Endothelial cell of hepatic sinusoid (primary cell): Measurements from ENCODE around the gene PSMB11.

Source experiments
- in situ Hi-C: cut with HindIII; loops from 2 replicates; pipeline ENCODE4 v1.10.0; 2017; ENCODE audit warnings: low sequenced_read_pairs

PSMB11 gene

DNA sequence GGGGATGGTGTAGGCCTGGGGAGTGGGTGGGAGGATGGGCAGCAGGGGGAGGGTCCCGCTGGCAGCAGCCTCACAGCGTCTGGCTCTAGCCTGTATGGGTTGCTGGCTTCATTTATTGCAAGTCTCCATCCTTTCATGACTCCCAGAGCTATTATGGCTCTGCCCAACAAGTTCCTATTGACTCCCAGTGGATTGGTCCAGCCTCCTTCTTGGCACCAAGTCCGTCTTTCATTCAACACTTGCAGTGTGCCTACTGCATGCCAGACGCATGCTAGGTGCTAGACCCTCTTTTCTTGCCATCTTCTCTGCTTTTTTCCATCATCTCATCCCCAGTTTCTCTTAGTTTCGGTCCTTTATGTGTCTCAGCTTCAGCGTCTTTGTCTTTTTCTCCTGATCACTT lies 1.1 kb downstream of the PSMB11 start:
- in situ Hi-C loops = no loop called here

GRCh38 chr14:23043754-23044153 lies 1.7 kb downstream of the PSMB11 start:
- in situ Hi-C loops = no loop called here

DNA sequence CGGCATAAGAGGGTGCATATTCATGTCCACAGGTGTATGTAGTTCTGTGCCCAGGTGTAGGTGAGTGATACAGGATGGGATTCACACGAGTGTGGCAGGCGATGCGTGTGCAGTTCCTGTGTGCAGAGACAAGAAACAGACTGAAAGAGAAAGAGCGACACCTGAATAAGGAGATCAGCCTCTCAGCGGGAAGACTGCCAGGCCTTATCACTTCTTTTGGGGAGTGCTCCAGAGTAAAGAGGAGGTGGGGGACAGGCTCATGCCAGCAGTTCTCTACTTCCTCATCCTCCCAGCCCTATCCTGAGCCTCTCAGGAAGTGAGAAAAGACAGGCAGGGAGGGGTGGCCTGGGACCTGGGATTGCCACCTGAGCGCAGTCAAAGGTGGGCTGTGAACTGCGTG lies 2.8 kb downstream of the PSMB11 start:
- in situ Hi-C loops = no loop called here

DNA sequence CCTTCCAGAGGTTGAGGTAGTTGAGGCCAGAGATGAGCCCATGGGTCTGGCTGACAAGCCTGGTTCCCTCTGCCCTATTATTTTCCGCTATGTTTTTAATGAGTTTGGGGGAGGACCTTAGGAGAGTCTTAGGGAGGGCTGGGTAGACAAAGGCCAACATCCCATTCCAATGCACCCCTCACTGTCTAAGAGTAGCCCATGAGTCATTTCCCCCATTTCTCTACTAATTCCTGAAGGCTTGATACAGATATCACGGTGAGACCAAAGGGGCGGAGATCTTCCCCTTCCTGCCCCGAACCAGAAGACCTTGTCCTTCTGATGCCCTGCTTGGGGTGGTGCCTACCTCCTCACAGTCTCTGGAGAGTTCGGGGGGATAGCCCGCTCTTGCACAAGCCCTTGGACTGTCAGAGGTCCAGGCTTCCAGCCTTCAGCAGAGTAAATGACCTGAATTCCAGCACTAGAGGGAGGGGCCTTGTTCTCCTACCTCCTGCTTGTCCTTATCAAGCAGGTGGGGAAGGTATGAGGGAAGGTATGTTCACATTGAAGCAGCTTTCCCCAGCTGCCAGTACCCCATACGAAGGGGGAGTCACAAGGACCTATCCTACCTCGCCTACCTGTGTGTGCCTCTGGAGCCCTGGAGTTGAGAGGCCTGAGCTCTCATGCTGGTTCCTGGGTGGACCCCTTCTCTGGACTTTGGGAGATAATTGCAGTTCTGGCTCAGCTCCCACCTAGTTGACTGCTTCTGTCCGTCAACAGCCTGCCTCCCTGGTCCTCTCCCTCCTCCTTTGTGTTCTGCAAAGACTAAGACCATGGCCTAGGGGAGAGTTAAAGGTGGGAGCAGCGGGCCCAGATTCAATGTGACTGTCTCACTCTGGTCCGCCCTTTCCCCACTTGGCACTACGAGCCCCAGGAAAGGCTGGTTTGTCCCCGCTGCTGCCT lies 3.7 kb downstream of the PSMB11 start:
- in situ Hi-C loops = no loop called here

DNA sequence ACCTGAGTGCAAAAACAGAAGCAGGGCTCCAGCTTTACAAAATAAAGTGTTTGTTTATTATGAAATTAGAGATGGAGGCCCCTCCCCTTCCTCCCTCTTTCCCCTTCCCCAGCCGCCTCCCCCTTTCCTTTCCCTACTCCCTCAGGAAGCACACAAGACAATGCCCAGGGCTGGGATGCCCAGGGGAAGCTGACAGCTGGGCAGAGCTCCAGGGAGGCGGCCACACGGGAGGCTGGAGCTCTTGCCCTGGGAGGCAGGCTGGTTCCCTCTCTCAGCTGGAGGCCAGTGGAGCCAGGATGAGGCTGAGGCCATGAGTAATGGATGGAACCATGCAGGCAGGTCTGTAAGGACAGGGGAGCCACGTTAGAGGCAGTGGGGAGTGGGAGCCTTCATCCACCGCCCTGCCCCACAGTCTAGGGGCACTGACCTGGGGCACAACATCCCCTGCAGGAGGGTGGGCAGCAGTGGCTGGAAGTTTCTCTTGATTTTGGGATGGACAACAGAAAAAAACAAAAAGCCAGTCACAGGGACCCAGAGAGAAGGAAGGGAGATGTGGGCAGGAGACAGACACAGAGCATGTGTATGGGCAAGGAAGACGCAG lies 5.1 kb downstream of the PSMB11 start:
- in situ Hi-C loops = no loop called here

GRCh38 chr14:23047751-23048693 lies 6.0 kb downstream of the PSMB11 start:
- in situ Hi-C loops = no loop called here

- in situ Hi-C loops = no loop called here
Measured at GRCh38 chr14:23049011-23049410, 7.0 kb downstream of the PSMB11 start.

DNA sequence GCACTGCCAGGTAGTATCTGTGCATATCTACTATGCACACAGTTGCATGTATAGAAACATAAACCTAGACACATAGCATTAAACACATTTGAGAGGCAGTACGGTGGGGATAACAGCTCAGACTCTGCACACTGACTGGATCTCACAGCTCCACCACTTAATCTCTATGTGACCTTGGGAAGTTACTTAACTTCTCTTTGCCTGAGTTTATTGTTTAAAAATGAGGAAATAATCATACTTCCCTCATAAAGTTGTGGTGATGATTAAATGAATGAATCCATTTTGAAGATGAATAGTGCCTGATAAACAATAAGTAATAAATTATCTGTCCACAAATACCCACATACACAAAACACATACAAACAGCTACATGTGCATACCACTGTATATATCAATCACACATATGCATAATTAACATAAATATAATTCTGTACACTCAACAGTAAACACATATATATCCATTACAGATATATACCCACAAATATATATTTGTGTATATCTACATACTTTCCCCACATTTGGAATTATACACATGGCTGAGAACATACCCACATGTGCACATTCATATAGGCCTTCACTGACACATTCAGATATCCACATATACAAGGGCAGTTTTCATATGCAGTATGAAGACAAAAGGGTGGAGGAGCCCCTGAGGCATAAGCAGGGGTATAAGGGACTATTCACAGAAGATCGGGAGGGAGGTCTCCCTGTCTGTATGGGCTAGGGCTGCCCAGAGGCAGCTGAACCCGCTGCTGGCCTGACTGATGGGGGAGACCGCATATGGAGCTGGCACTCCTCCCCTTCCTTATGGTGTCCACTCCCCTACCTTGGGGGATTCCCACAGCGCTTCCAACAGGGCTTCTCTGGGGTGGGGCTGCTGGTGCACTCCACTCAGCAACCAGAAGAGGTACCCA lies 9.4 kb downstream of the PSMB11 start:
- in situ Hi-C loops = no loop called here

DNA sequence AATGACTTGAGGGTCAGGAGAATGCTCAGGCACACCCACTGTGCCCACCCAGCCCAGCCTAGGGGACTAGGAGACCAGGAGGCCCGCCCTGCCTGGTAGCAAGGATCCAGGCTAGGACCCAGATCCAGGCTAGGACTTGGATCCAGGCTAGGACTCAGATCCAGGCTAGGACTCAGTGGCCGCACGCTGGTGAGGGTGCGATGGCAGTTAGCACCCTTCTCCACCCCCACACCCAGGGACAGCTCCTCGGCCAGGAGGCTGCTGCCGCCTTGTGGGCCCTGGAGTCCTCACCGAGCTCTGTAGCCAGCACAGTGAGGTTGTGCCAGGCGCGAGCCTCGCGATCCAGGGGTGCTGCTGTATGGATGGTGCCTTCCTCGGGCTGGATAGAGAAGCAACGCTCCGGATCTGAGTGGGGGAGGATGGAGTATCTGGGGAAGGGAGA lies 10.2 kb downstream of the PSMB11 start:
- in situ Hi-C loops = no loop called here

DNA sequence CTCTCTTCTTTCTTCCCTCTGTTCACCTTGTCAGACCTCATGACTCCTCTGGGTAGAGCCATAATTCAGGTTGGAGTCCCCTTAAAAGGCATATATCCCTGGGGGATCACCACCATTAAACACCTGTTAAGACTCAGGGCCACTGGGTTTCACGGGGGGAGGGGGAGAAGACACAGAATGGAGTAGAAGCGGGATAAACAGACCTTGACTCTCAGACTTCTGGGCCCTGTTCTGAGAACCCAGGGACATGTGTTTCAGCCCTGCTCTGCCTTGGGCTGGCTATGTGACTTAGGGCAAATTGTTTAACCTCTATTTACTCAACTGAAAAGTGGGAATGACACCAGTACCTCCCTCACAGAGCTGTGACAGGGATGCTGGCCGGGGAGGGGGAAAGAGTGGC lies 10.7 kb downstream of the PSMB11 start:
- in situ Hi-C loops = no loop called here

GRCh38 chr14:23053426-23053825 lies 11.4 kb downstream of the PSMB11 start:
- in situ Hi-C loops = no loop called here

DNA sequence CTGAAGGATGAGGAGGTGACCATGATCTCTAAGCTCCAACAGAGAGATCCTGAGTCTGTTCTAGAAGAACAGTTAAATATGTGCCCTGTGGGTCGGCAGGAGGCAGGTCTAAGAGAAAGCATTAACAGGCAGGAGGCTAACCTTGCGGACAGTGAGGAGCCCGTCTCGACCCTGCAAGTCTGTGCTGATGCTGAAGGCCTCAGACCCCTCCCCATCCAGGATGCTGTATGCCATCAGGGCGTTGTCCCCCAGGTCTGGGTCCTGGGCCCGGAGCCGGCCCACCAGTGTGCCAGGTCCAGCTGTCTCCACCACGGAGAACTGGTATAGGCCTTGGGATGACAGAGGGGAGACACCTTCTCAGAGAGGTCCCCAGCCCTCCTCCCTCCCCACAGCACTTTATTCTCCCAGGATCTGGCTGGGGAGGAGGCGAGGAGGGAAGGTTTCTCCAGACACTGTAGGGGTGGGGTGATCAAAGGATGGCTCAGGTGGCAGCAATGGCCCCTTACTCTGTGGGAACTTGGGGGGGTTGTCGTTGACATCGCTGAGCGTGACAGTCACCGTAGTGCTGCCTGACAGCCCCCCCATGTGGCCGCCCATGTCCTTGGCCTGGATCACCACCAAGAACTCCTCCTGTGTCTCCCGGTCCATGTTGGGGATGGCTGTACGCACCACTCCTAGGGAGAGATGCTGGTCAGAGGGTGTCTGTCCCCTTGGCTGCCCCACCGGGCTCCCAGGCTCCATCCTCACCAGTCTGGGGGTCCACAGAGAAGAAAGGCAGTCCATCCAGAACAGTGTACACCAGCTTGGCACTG lies 12.2 kb downstream of the PSMB11 start:
- in situ Hi-C loops = no loop called here

GRCh38 chr14:23055147-23055550 lies 13.1 kb downstream of the PSMB11 start:
- in situ Hi-C loops = no loop called here

DNA sequence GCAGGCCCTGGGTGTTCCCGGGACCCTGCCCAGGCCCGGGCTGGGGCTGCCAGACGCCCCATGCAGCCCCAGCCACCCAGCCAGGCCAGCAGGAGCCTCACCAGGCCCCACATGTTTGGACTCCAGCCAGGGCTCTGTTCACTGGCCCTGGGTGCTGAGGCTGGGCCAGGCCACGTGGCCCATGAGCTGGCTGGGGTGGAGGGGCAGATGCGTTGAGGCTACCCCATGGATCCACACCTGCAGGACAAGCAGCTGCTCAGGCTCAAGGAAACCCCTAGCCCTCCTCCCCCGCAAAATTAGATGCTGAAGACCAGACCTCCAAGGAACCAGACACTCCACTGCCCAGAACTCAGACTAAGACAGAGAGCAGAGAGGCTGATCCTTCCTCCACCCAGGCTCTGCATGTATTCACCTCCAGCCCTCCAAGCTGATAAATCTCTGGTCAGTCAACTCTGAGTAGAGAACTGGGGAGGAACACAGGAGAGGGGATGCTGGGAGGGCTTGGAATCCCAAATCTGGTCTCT lies 13.7 kb downstream of the PSMB11 start:
- in situ Hi-C loops = no loop called here

GRCh38 chr14:23056145-23056955 lies 14.3 kb downstream of the PSMB11 start:
- in situ Hi-C loops = no loop called here

DNA sequence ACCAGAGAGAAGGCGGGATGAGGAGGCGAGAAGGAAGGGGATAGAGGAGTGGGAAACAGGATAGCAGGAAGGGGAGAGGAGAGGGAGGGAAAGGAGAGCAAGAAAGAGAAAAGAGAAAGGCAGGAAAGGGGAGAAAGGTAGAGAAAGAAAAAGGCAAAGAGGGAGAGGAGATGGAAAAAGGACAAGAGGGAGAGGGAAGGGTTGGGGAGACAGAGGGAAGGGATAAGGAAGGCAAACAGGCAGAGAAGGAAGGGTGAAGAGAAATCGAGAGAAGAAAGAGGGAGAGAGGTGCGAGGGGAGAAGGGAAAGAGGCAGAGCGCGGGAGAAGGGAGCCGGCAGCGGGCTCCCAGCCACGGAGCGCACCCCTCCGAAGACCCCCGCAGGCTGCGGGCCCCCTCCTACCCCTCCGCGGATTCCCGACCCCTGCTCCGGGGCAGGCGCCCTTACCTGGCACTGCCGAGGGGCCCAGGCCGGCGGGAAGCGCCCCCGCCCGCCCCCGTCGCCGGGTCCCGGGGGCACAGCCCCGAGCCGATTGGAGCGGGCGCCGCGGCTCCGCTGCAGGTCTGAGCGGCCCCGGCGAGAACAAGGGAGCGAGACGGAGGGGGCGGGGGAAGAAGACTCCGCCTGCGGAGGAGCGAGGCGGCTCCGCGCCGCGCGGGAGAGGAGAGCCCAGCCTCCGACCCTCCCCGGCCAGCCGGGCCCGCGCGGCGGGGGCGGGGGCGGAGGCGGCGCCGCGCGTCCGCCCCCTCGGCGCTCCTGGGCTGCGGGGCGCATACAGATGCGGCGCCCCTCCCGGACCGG lies 15.1 kb downstream of the PSMB11 start, which contains the start of gene CDH24:
TSS of gene CDH24 (minus strand) at position 565 of the 801 bp plus-strand sequence. CDS start 1,787 bp downstream, outside the sequence.
- in situ Hi-C loops = no loop called here
